Neural progenitor cell (in vitro differentiated cells): ENCODE results near the gene IFT25.
"Not testable (repeated sequence)": the region's sequence is repeated elsewhere in the genome, so short reads cannot be mapped to it uniquely, and the experiment has no call there.

ENCODE experiments used
- EZH2 ChIP-seq: fragments of 200-600 bp; sonication (generic); IDR thresholded peaks from 2 replicates; pipeline ENCODE4 v1.6.1; 2017; ENCODE audit warnings: antibody characterized with exemption, mild to moderate bottlenecking, moderate library complexity
- EZH2phosphoT487 ChIP-seq: fragments of 200-600 bp; sonication (generic); IDR thresholded peaks from 2 replicates; pipeline ENCODE4 v1.6.1; 2017; ENCODE audit warnings: antibody characterized with exemption
- TF ChIP-seq, protein P1 (sequence below): fragments of 200-600 bp; sonication (generic); IDR thresholded peaks from 2 replicates; pipeline ENCODE4 v1.5.1; 2017; ENCODE audit warnings: antibody characterized with exemption, mild to moderate bottlenecking

GRCh38 chr1:53969323-53969722, 23.8 kb upstream of the IFT25 start:
- TF ChIP-seq, protein P1, sequence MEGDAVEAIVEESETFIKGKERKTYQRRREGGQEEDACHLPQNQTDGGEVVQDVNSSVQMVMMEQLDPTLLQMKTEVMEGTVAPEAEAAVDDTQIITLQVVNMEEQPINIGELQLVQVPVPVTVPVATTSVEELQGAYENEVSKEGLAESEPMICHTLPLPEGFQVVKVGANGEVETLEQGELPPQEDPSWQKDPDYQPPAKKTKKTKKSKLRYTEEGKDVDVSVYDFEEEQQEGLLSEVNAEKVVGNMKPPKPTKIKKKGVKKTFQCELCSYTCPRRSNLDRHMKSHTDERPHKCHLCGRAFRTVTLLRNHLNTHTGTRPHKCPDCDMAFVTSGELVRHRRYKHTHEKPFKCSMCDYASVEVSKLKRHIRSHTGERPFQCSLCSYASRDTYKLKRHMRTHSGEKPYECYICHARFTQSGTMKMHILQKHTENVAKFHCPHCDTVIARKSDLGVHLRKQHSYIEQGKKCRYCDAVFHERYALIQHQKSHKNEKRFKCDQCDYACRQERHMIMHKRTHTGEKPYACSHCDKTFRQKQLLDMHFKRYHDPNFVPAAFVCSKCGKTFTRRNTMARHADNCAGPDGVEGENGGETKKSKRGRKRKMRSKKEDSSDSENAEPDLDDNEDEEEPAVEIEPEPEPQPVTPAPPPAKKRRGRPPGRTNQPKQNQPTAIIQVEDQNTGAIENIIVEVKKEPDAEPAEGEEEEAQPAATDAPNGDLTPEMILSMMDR: not testable (repeated sequence)
- not testable (repeated sequence) for TF ChIP-seq EZH2, EZH2phosphoT487
